ENCODE data around the gene ACP3.

ACP3 gene

GRCh38 chr3:132346841-132347736 is 29.9 kb downstream of the ACP3 start:
- TF ChIP-seq CTCF (IDR thresholded peaks at IDR 0.05; ENCODE audit: insufficient read depth, low read depth, low read length, missing control alignments) = no peak
- no peak overlapping the region for H3K4me3 ChIP-seq (ENCODE audit: low read depth, low read length)
- no peak for DNase-seq (ENCODE audit: low read depth)

GRCh38 chr3:132347811-132348210 is 30.6 kb downstream of the ACP3 start:
- no peak for TF ChIP-seq CTCF (IDR thresholded peaks at IDR 0.05; ENCODE audit: insufficient read depth, low read depth, low read length, missing control alignments)
- no peak overlapping the region for H3K4me3 ChIP-seq (ENCODE audit: low read depth, low read length)
- no peak for DNase-seq (ENCODE audit: low read depth)

- no peak for TF ChIP-seq CTCF (IDR thresholded peaks at IDR 0.05; ENCODE audit: insufficient read depth, low read depth, low read length, missing control alignments)
- H3K4me3 ChIP-seq (ENCODE audit: low read depth, low read length) = no peak overlapping the region
- no peak for DNase-seq (ENCODE audit: low read depth)
Measured at GRCh38 chr3:132348531-132348930, 31.3 kb downstream of the ACP3 start.

- TF ChIP-seq CTCF (IDR thresholded peaks at IDR 0.05; ENCODE audit: insufficient read depth, low read depth, low read length, missing control alignments) = no peak
- no peak overlapping the region for H3K4me3 ChIP-seq (ENCODE audit: low read depth, low read length)
- DNase-seq (ENCODE audit: low read depth) = no peak
Measured at GRCh38 chr3:132350814-132351213, 33.6 kb downstream of the ACP3 start.

GRCh38 chr3:132351222-132351806 is 34.1 kb downstream of the ACP3 start:
- no peak for TF ChIP-seq CTCF (IDR thresholded peaks at IDR 0.05; ENCODE audit: insufficient read depth, low read depth, low read length, missing control alignments)
- no peak for DNase-seq (ENCODE audit: low read depth)
- H3K4me3 ChIP-seq (ENCODE audit: low read depth, low read length) = no peak overlapping the region

GRCh38 chr3:132352556-132353143 is 35.4 kb downstream of the ACP3 start:
- no peak overlapping the region for H3K4me3 ChIP-seq (ENCODE audit: low read depth, low read length)
- TF ChIP-seq CTCF (IDR thresholded peaks at IDR 0.05; ENCODE audit: insufficient read depth, low read depth, low read length, missing control alignments) = peak; percentile 82
- peak; percentile 78 for DNase-seq (ENCODE audit: low read depth)

Data from GM12865 (cell line).